Small intestine (tissue), 7 donors: ENCODE results near the gene HBM. TPM values are rescaled to one million over a fixed set of nuclear protein-coding genes. Genes with fewer than 3 reads are reported as not detected.
A peak's percentile ranks its signal among the peaks of the same experiment; 100 is the strongest.
"Not testable (repeated sequence)": the region's sequence is repeated elsewhere in the genome, so short reads cannot be mapped to it uniquely, and the experiment has no call there.

ENCODE experiments used
- DNase-seq, 2 donors: peaks; one replicate each; pipeline versions ENCODE4 v3.0.0 to v3.0.0-alpha.2; 2013
- FAIRE-seq: peaks from 2 replicates; lab custom pipeline; 2012; peaks lifted over from hg19 to GRCh38; lab: Jason Lieb, UNC
- H3K27ac ChIP-seq, 3 donors: one replicate each; pipeline ENCODE4 v1.5.1; 2013; ENCODE audit warnings: low read length in 2 of 3, mild to moderate bottlenecking in 2 of 3, control low read depth in 1 of 3, inconsistent platforms in 1 of 3, low read depth in 1 of 3, moderate library complexity in 1 of 3
- H3K27me3 ChIP-seq, 3 donors: one replicate each; pipeline ENCODE4 v1.6.1; 2013; ENCODE audit warnings: low read length in 3 of 3, inconsistent platforms in 1 of 3; ENCODE audit not compliant: control insufficient read depth in 3 of 3, insufficient read depth in 3 of 3
- H3K36me3 ChIP-seq, 3 donors: one replicate each; pipeline ENCODE4 v1.6.1; 2013; ENCODE audit warnings: low read length in 3 of 3, inconsistent platforms in 1 of 3, low read depth in 1 of 3, mild to moderate bottlenecking in 1 of 3, moderate library complexity in 1 of 3; ENCODE audit not compliant: control insufficient read depth in 3 of 3, insufficient read depth in 2 of 3
- H3K4me1 ChIP-seq, 3 donors: one replicate each; pipeline ENCODE4 v1.6.1; 2013; ENCODE audit warnings: low read length in 2 of 3, inconsistent platforms in 1 of 3, low read depth in 1 of 3, mild to moderate bottlenecking in 1 of 3, moderate library complexity in 1 of 3; ENCODE audit not compliant: control insufficient read depth in 3 of 3, insufficient read depth in 2 of 3
- H3K4me3 ChIP-seq, 3 donors: one replicate each; pipeline ENCODE4 v1.5.1; 2013; ENCODE audit warnings: low read length in 3 of 3, control low read depth in 1 of 3, inconsistent platforms in 1 of 3, low read depth in 1 of 3, mild to moderate bottlenecking in 1 of 3, moderate library complexity in 1 of 3
- H3K9me3 ChIP-seq, 2 donors: one replicate each; pipeline ENCODE4 v1.6.1; 2013; ENCODE audit warnings: low read depth in 1 of 2, low read length in 1 of 2; ENCODE audit not compliant: control insufficient read depth in 2 of 2, insufficient read depth in 1 of 2
- WGBS, 3 donors: extraction: QIAGEN DNeasy Blood & Tissue Kit; methylation state at CpG; one replicate each; pipeline ENCODE4 v1.1.7; 2013; 5-methylcytosine and 5-hydroxymethylcytosine counted together
- polyA plus RNA-seq, 4 donors: library from polyadenylated mRNA; stranded (reverse) in 3 of 4; unstranded in 1 of 4; fragments of 200-250 nt in 3 of 4; fragments of 120-200 nt in 1 of 4; gene quantifications; one replicate each; pipeline versions ENCODE4 v1.2.1 to v1.2.3, GENCODE V29; 2013
- donor health status: healthy with polysubstance abuse.
- donor health status: control.
- donor health status: control.
- donor health status: Bipolar disorder and iron deficiency.
- donor health status: healthy.

The HBM gene
- polyA plus RNA-seq, 4 donors = 1.8 TPM; not detected in 3

DNA sequence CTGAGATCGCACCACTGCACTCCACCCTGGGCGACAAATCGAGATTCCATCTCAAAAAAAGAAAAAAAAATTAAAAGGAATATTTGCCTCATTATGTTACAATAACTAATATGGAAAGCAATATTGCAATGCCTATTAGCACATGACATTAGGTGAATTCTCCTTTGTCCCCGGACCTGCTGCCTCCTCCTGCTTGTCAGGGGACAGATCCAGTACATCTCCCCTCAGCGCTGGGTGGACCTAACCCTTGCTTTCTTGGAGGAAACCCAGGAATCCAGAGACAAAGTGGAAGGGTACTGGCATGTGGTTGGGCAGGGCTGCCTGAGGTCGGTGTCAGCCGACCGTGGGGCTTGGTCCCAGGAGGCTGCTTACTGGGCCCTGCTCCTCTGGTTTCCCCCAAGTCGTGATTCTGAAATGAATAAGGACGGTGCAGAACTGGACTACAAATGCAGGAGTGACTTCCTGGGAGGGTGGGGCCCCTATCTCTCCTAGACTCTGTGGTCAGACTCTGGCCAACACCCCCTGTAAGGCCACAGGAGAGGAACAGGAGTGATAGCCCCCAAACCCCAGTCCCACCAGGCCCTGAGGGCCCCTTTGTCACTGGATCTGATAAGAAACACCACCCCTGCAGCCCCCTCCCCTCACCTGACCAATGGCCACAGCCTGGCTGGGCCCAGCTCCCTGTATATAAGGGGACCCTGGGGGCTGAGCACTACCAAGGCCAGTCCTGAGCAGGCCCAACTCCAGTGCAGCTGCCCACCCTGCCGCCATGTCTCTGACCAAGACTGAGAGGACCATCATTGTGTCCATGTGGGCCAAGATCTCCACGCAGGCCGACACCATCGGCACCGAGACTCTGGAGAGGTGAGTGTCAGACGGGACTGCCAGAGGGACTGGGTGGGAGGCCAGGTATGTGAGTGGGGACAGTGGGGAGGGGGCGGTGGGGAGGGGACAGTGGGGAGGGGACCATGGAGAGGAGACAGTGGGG lies 13.3 kb upstream of the HBM start, which contains the start of gene HBZ:
HBZ (plus strand) TSS at position 504 of the 988 bp plus-strand sequence; CDS start at position 770, 266 bp downstream.
- 63 to 73% (median 71%) methylated on average over 17 of the region's 17 CpGs for WGBS, 3 donors
- Histone ChIP-seq H3K27me3 (peaks cover 0 to 41% (median 0%) of the 10 kb centered on the region in 3 donors), H3K9me3 (no peaks in the 10 kb centered on the region), H3K4me1 (peaks cover 0 to 7% (median 6%) of the 10 kb centered on the region in 3 donors), H3K4me3 (no peak within 1 kb of the TSS), H3K36me3 (no peaks in the 10 kb centered on the region), H3K27ac (no peak within 1 kb of the TSS)
- no peak for FAIRE-seq
- no peak for DNase-seq

- WGBS, 3 donors = 23 to 49% (median 47%) methylated on average over 3 to 4 of the region's 6 CpGs
- H3K27me3 ChIP-seq = peaks cover 0 to 41% (median 0%) of the 10 kb centered on the region in 3 donors
Observed at GRCh38 chr16:153129-153521, 12.7 kb upstream of the HBM start.

GRCh38 chr16:153550-154216 lies 12.1 kb upstream of the HBM start:
- not testable (repeated sequence) for H3K27ac ChIP-seq, H3K4me1 ChIP-seq, FAIRE-seq, H3K9me3 ChIP-seq, H3K36me3 ChIP-seq, DNase-seq, H3K4me3 ChIP-seq
- H3K27me3 ChIP-seq = peaks cover 0 to 37% (median 1%) of the 10 kb centered on the region in 3 donors
- no CpG with 5 or more reads among the region's 74 CpGs for WGBS, 3 donors

More at GRCh38 chr16:153129-153521, 12.7 kb upstream of the HBM start:
- not testable (repeated sequence) for H3K4me1 ChIP-seq, H3K9me3 ChIP-seq, DNase-seq, H3K4me3 ChIP-seq, FAIRE-seq, H3K36me3 ChIP-seq, H3K27ac ChIP-seq

DNA sequence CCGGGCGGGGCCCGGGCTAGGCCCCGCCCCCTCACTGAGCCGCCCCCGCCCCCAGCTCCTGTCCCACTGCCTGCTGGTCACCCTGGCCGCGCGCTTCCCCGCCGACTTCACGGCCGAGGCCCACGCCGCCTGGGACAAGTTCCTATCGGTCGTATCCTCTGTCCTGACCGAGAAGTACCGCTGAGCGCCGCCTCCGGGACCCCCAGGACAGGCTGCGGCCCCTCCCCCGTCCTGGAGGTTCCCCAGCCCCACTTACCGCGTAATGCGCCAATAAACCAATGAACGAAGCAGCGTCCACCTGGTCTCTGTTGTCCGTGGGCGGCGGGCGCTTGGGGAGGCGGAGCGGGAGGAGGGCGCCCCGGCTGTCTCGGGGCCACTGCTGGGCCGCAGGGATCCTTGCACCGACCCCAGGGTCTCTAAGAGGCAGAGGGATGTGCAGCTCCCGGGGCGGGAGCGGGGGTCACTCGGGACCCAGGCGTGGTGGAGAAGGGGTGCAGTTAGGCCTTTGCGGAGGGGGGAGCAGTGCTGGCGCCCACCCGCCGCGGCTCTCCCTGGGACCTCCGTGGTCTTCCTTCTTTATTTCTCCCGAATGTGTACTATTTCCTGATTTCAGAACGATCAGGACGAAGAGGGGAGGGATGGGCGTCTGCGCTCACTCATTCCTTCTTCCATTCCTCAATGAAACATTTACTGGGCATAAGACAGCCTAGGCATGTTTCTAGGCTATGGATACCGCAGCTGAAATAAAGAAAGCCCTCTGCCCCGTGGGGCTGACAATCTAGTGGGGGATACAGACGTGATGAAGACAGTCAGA lies 11.4 kb upstream of the HBM start:
- peak overlapping the region in 2 of 3 donors; percentile 22 to 28 for H3K4me3 ChIP-seq

DNA sequence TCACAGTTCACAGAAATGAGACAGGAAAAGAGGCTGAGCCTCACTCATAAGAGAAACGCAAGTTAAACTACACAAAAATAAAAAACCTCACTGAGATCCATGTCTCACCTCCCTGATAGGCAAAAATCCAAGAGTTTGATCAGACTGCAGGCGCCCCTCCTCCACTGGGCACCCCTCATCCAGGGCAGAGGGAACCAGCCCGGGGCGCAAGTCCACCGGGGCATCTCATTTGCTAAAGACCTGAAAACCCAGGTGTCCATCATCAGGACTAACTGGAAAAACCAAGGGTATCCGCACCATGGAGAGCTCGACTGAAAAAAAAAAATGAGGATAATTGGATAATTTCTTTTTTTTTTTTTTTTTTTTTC lies 10.8 kb upstream of the HBM start:
- H3K27me3 ChIP-seq = peaks cover 0 to 34% (median 1%) of the 10 kb centered on the region in 3 donors
- H3K9me3 ChIP-seq = no peaks in the 10 kb centered on the region
- WGBS, 3 donors = 60 to 70% (median 62%) methylated on average over 7 of the region's 7 CpGs
- H3K4me1 ChIP-seq = peaks cover 0 to 7% (median 6%) of the 10 kb centered on the region in 3 donors
- FAIRE-seq (no peak), DNase-seq (no peak)
- no peak overlapping the region for H3K4me3 ChIP-seq
- no peaks in the 10 kb centered on the region for H3K36me3 ChIP-seq
- H3K27ac ChIP-seq = no peak overlapping the region

More for the DNA sequence above, 11.4 kb upstream of the HBM start:
- FAIRE-seq = no peak
- Histone ChIP-seq H3K4me1 (peaks cover 0 to 7% (median 6%) of the 10 kb centered on the region in 3 donors), H3K27ac (no peak overlapping the region), H3K9me3 (no peaks in the 10 kb centered on the region), H3K27me3 (peaks cover 0 to 34% (median 1%) of the 10 kb centered on the region in 3 donors), H3K36me3 (no peaks in the 10 kb centered on the region)
- DNase-seq = peak in 1 of 2 donors; percentile 41
- 3 to 10% (median 7%) methylated on average over 52 to 53 of the region's 59 CpGs for WGBS, 3 donors

- 31 to 47% (median 35%) methylated on average over 6 of the region's 6 CpGs for WGBS, 3 donors
- FAIRE-seq (no peak), DNase-seq (no peak)
- no peaks in the 10 kb centered on the region for H3K36me3 ChIP-seq
- peaks cover 0 to 6% (median 5%) of the 10 kb centered on the region in 3 donors for H3K4me1 ChIP-seq
- no peak overlapping the region for H3K4me3 ChIP-seq
- H3K27ac ChIP-seq = no peak overlapping the region
- H3K9me3 ChIP-seq = no peaks in the 10 kb centered on the region
- H3K27me3 ChIP-seq = peaks cover 0 to 38% (median 3%) of the 10 kb centered on the region in 3 donors
Observed at GRCh38 chr16:159136-159849, 6.5 kb upstream of the HBM start.

GRCh38 chr16:160242-160641 lies 5.5 kb upstream of the HBM start:
- 71 to 80% (median 80%) methylated on average over 14 to 20 of the region's 20 CpGs for WGBS, 3 donors
- H3K4me3 ChIP-seq, H3K9me3 ChIP-seq, H3K27ac ChIP-seq, FAIRE-seq, DNase-seq, H3K36me3 ChIP-seq, H3K4me1 ChIP-seq: not testable (repeated sequence)
- peaks cover 0 to 32% (median 6%) of the 10 kb centered on the region in 3 donors for H3K27me3 ChIP-seq
